HT-29 (cell line): ENCODE measurements around the gene PDHA1. TPM values are rescaled to one million over a fixed set of nuclear protein-coding genes. Genes with fewer than 3 reads are reported as not detected.

Experiments used
- DNase-seq: peaks from one replicate; pipeline ENCODE4 v3.0.0-alpha.2; 2015; ENCODE audit warnings: low spot score
- small RNA-seq: library from RNA; depleted of rRNA; stranded (forward); fragments of <200 nt; gene quantifications from one replicate; pipeline ENCODE3, GENCODE V24; 2014
- total RNA-seq: library from RNA; depleted of rRNA; stranded (reverse); fragments of >200 nt; shearing (Covaris generic); gene quantifications from 2 replicates; pipeline ENCODE4 v1.2.3, GENCODE V29; 2014; rRNA removed

Gene PDHA1
- total RNA-seq, 1 experiment from 2014 or later: 257 TPM

GRCh38 chrX:19375546-19375945 is 31.8 kb downstream of the PDHA1 start:
- DNase-seq: no peak

DNA sequence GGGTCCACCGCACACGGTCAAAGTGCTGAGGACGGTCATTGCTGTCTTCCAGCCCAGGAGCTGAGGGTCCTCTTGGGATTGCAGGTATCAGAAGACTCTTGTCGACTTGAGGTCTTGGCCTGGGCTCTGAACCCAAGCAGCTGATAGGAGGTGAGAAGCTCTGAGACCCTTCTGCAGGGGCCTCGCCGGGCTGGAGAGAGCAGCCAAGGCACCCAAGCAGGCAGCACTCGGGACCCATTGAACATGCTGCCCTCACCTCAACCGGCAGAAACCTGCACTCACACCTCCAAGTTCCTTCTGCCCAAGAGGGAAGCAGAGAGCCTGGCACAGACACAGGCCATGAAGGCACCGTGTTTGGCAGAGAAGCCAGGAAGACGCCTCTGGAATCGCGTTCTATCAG is 34.1 kb downstream of the PDHA1 start:
- no peak for DNase-seq

DNA sequence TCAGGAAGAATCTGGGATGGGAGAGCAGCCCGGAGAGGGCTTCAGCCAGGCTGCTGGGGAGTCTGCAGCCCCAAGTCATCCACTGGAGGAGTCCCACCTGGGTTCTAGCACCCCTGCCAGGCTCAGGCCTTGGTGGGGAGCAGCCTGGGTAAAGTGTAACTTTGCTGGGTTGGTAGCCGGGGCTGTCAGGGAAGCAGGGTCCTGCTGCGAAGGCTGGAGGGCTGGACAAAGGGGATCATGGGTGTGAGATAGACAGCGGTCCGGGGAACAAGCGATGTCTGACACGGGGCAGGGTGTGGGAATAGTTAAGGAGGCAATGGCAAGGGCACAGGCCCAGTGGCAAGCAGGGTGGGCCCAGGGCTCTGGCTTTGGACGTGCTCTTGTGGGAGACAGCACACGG is 37.6 kb downstream of the PDHA1 start:
- DNase-seq: no peak

- DNase-seq: peak; percentile 66
These were observed 38.9 kb downstream of the PDHA1 start for GRCh38 chrX:19382555-19383145.

GRCh38 chrX:19386679-19387078 is 43.0 kb downstream of the PDHA1 start:
- no peak for DNase-seq

GRCh38 chrX:19388064-19388679 is 44.4 kb downstream of the PDHA1 start:
- DNase-seq: no peak

DNA sequence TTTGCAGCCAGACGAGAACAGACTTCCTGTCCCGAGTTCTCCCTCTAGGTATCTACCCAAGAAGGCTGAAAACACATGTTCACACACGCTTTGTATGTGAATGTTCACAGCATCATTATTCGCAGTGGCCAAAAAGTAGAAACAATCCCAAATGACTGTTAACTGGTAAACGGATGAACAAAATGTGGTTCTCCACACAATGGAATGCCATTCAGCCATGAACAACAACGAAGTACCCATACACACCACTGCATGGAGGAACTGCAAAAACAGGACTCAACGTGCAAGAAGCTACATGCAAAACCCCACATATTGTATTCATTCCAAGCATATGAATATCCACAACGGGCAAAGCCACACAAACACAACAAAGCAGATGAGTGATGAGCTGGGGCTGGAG is 45.0 kb downstream of the PDHA1 start:
- DNase-seq: no peak

DNA sequence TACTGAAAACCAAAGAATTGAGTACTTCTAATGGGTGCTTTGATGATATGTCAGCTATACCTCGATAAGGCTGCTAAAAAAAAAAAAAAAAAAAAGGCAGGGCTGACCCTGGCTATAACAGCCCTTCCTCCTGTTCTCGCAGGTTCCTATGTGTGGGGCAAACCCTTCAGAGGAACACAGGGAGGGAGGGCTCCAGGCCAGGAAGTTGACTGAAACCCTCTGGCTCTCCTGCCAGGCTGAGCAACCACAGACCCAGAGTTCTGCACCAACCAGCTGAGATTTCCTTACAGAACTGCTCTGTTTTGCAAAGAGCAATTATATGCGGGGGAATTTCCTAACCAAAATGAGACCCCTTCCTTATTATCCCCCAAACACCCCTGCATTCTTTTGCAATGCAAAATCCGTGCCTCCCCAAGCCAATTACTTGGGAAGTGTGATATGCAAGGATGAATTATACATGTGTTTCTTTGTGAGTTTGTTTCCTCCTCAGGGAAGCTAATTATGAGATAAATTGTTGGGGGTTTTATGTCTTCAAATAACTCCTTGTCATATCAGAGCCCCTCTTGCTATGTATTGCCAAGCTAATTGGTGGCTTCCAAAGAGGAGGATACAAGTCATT is 45.6 kb downstream of the PDHA1 start:
- no peak for DNase-seq

DNA sequence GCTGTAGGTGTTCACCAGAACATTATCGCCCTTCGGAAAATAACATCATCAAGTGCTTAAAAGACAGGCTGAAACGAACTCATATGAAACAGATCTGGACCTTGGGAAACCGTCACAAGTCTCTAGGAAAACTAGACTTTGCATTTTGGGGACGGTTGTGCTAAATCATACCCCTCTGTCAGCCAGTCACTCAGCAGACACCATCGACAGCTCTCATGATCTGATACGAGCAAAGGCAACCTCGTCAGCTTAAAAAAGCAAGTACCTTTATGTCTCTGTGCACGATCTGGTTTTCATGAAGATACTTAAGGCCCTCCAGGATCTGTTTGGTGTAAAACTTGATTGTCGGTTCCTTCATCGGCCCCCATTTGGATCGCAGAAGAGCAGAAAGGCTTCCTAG is 48.4 kb downstream of the PDHA1 start:
- DNase-seq: no peak

DNA sequence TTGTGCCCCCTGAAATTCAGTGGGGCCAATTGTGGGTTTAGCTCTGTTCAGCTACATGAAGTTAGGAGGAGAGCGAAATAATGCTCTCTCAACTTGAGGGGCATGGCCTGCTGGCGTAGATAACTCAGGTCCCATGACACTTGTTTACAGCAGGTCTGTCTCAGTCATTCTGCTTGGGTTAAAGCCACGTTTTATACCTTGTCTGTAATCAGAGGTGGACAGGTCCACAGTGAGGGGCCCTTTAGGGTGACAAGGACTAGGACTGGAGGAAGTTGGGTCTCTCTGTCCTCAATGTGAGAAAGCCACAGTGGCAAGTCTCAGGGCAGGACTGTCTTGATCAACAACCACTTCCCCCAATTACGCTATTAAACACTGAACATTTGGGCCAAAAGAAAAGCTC is 49.0 kb downstream of the PDHA1 start:
- DNase-seq: no peak

GRCh38 chrX:19403696-19404095 is 60.0 kb downstream of the PDHA1 start:
- no peak for DNase-seq

DNA sequence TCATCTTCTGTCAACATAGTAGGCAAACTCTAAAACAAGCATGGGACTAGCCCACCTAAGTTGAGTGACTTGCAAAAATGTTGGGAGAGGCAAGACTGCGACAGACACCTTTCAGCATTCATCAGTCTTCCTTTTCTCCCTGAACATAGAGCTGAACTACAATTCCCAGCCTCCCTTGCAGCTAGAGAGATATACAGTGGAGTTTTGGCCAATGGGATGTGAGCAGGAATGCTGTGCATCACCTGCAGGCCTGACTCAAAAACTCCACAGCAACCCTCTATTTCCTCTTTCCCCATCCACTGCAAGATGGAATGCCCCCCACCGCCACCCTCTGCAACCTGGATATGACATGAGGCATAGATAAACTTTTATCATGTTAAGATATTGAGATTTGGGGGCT is 66.5 kb downstream of the PDHA1 start:
- DNase-seq: peak; percentile 20

Small RNAs within 50 kb of the gene (small RNA-seq; reads per million reads assigned to genes)
- not detected for gene RF00019

Other genes starting within 250 kb of the PDHA1 start
- not detected in 2 replicates for gene ADGRG2, start 221.5 kb upstream of the PDHA1 start, total RNA-seq
- 0.26 TPM in 1 of 2 replicates, not detected in the other for gene MAP3K15, start 171.6 kb downstream of the PDHA1 start, total RNA-seq